Astrocyte (in vitro differentiated cells and primary cell): ENCODE results near the gene VSTM2B. TPM values are rescaled to one million over a fixed set of nuclear protein-coding genes. Genes with fewer than 3 reads are reported as not detected.

Experiments
- DNase-seq: peaks from one replicate; pipeline ENCODE4 v3.0.0-alpha.2; 2010; ENCODE audit warnings: low read depth
- FAIRE-seq: peaks from 2 replicates; lab custom pipeline; 2011; peaks lifted over from hg19 to GRCh38; lab: Jason Lieb, UNC
- H2AFZ ChIP-seq: 2 replicates; pipeline ENCODE4 v1.6.0; 2012; ENCODE audit warnings: low read depth, low read length, inconsistent platforms
- H3K27ac ChIP-seq: 2 replicates; pipeline ENCODE4 v1.5.1; 2011; ENCODE audit warnings: low read depth, low read length, inconsistent platforms
- H3K27me3 ChIP-seq: 2 replicates; pipeline ENCODE4 v1.6.0; 2011; ENCODE audit warnings: low read length, inconsistent platforms; ENCODE audit not compliant: insufficient read depth
- H3K36me3 ChIP-seq: 2 replicates; pipeline ENCODE4 v1.5.1; 2011; ENCODE audit warnings: low read length, inconsistent platforms; ENCODE audit not compliant: insufficient read depth
- H3K4me1 ChIP-seq: 2 replicates; pipeline ENCODE4 v1.5.1; 2011; ENCODE audit warnings: low read length, inconsistent platforms; ENCODE audit not compliant: insufficient read depth
- H3K4me2 ChIP-seq: 2 replicates; pipeline ENCODE4 v1.6.0; 2012; ENCODE audit warnings: low read length, inconsistent platforms
- H3K4me3 ChIP-seq: 2 replicates; pipeline ENCODE4 v1.5.1; 2011; ENCODE audit warnings: low read depth, mild to moderate bottlenecking, low read length, inconsistent platforms; ENCODE audit not compliant: insufficient read depth
- H3K79me2 ChIP-seq: 2 replicates; pipeline ENCODE4 v1.6.0; 2012; ENCODE audit warnings: mild to moderate bottlenecking, low read length, inconsistent platforms; ENCODE audit not compliant: insufficient read depth
- H3K9ac ChIP-seq: 2 replicates; pipeline ENCODE4 v1.6.0; 2012; ENCODE audit warnings: mild to moderate bottlenecking, low read length, inconsistent platforms
- H3K9me3 ChIP-seq: 2 replicates; pipeline ENCODE4 v1.5.1; 2012; ENCODE audit warnings: low read depth, mild to moderate bottlenecking, low read length, inconsistent platforms; ENCODE audit not compliant: insufficient read depth
- H4K20me1 ChIP-seq: 2 replicates; pipeline ENCODE4 v1.6.0; 2012; ENCODE audit warnings: low read length, inconsistent platforms; ENCODE audit not compliant: insufficient read depth
- H3K27ac Mint-ChIP-seq: one replicate; pipeline ENCODE4 v1.8.0; 2021; ENCODE audit warnings: mild to moderate bottlenecking, mixed read lengths; ENCODE audit not compliant: unreplicated experiment
- H3K27me3 Mint-ChIP-seq: one replicate; pipeline ENCODE4 v1.8.0; 2021; ENCODE audit warnings: low read depth, mixed read lengths; ENCODE audit not compliant: unreplicated experiment
- H3K36me3 Mint-ChIP-seq: one replicate; pipeline ENCODE4 v1.8.0; 2021; ENCODE audit warnings: low read depth, mixed read lengths; ENCODE audit not compliant: unreplicated experiment
- H3K4me1 Mint-ChIP-seq: one replicate; pipeline ENCODE4 v1.8.0; 2021; ENCODE audit warnings: low read depth, mixed read lengths; ENCODE audit not compliant: unreplicated experiment
- H3K4me3 Mint-ChIP-seq: one replicate; pipeline ENCODE4 v1.8.0; 2021; ENCODE audit warnings: mild to moderate bottlenecking, moderate library complexity, mixed read lengths; ENCODE audit not compliant: unreplicated experiment
- H3K9me3 Mint-ChIP-seq: one replicate; pipeline ENCODE4 v1.8.0; 2021; ENCODE audit warnings: mild to moderate bottlenecking, mixed read lengths; ENCODE audit not compliant: unreplicated experiment
- CTCF ChIP-seq: IDR thresholded peaks from 2 replicates; pipeline ENCODE4 v1.5.1; 2011; ENCODE audit warnings: low read depth, mild to moderate bottlenecking, inconsistent platforms, low read length, moderate library complexity; ENCODE audit not compliant: insufficient read depth
- EZH2 ChIP-seq: IDR thresholded peaks from 2 replicates; pipeline ENCODE4 v1.6.1; 2012; ENCODE audit warnings: mild to moderate bottlenecking, low read length, inconsistent platforms; ENCODE audit not compliant: insufficient read depth
- total RNA-seq: library from RNA; stranded (reverse); gene quantifications from 2 replicates; pipeline ENCODE4 v1.2.1, GENCODE V29; 2021

The VSTM2B gene
- total RNA-seq, 1 donor from 2014 or later = not detected

- no peak overlapping the region for H2AFZ ChIP-seq
- no peak for FAIRE-seq
Measured at GRCh38 chr19:29499921-29500590, 25.7 kb upstream of the VSTM2B start.

GRCh38 chr19:29501816-29502580 is 23.8 kb upstream of the VSTM2B start:
- H3K4me2 ChIP-seq = no peak overlapping the region
- no peak overlapping the region for H2AFZ ChIP-seq
- Mint-ChIP-seq H3K4me1 (no peaks in the 10 kb centered on the region), H3K27me3 (peaks cover 49% of the 10 kb centered on the region), H3K27ac (no peak overlapping the region), H3K9me3 (peaks cover 2% of the 10 kb centered on the region), H3K36me3 (no peaks in the 10 kb centered on the region), H3K4me3 (no peak overlapping the region)
- TF ChIP-seq CTCF (no peak), EZH2 (no peak)
- no peak overlapping the region for H3K9ac ChIP-seq
- no peaks in the 10 kb centered on the region for H3K27me3 ChIP-seq
- no peak for FAIRE-seq
- no peak overlapping the region for H3K27ac ChIP-seq
- H3K4me1 ChIP-seq = no peaks in the 10 kb centered on the region
- H3K36me3 ChIP-seq = no peaks in the 10 kb centered on the region
- no peak overlapping the region for H3K4me3 ChIP-seq
- peaks cover 7% of the 10 kb centered on the region for H3K9me3 ChIP-seq
- no peak for DNase-seq
- H4K20me1 ChIP-seq = no peaks in the 10 kb centered on the region
- no peaks in the 10 kb centered on the region for H3K79me2 ChIP-seq

More at GRCh38 chr19:29499921-29500590, 25.7 kb upstream of the VSTM2B start:
- no peak for DNase-seq
- Histone ChIP-seq H3K4me1 (no peaks in the 10 kb centered on the region), H3K36me3 (no peaks in the 10 kb centered on the region), H3K27me3 (no peaks in the 10 kb centered on the region), H4K20me1 (no peaks in the 10 kb centered on the region), H3K9ac (no peak overlapping the region), H3K27ac (no peak overlapping the region), H3K4me2 (no peak overlapping the region), H3K4me3 (no peak overlapping the region), H3K79me2 (no peaks in the 10 kb centered on the region), H3K9me3 (peaks cover 7% of the 10 kb centered on the region)
- Mint-ChIP-seq H3K4me3 (no peak overlapping the region), H3K4me1 (no peaks in the 10 kb centered on the region), H3K36me3 (no peaks in the 10 kb centered on the region), H3K9me3 (peaks cover 4% of the 10 kb centered on the region), H3K27ac (no peak overlapping the region), H3K27me3 (peaks cover 53% of the 10 kb centered on the region)
- TF ChIP-seq CTCF (no peak), EZH2 (no peak)

- no peaks in the 10 kb centered on the region for H4K20me1 ChIP-seq
- no peaks in the 10 kb centered on the region for H3K36me3 ChIP-seq
- no peaks in the 10 kb centered on the region for H3K27me3 ChIP-seq
- Mint-ChIP-seq H3K27me3 (peaks cover 48% of the 10 kb centered on the region), H3K27ac (no peak overlapping the region), H3K36me3 (no peaks in the 10 kb centered on the region), H3K9me3 (peaks cover 2% of the 10 kb centered on the region), H3K4me3 (no peak overlapping the region), H3K4me1 (no peaks in the 10 kb centered on the region)
- no peak overlapping the region for H3K4me3 ChIP-seq
- peaks cover 7% of the 10 kb centered on the region for H3K9me3 ChIP-seq
- FAIRE-seq (no peak), DNase-seq (no peak)
- no peaks in the 10 kb centered on the region for H3K79me2 ChIP-seq
- H3K27ac ChIP-seq = no peak overlapping the region
- no peaks in the 10 kb centered on the region for H3K4me1 ChIP-seq
- no peak overlapping the region for H3K4me2 ChIP-seq
- no peak overlapping the region for H2AFZ ChIP-seq
- H3K9ac ChIP-seq = no peak overlapping the region
- TF ChIP-seq EZH2 (no peak), CTCF (no peak)
Measured at GRCh38 chr19:29502581-29502850, 23.3 kb upstream of the VSTM2B start.
